Measurements from ENCODE around the gene CAMTA2.

Gene CAMTA2

DNA sequence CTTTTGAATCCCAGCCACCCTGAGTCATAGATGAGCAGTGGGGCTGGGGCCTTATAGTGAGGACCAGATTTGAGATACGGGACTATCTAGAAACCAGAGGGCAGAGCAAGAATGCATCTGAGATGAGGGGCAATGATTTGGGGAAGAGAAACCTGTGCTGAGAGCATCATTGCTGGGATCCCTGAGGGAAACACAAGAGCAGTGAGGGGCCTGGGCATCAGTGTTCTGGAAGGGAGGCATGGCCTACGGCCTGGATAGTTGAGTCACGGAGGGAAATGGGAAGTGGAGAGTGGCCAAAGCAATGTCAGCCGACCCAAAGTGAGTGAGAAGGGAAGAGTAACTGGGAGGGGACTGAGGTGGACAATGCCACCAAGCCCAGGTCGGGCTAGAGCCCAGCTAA is 5.2 kb downstream of the CAMTA2 start:
- no peaks in the 10 kb centered on the region for H3K27me3 ChIP-seq (replicated peaks; ENCODE audit: insufficient read depth, low read length)
- H3K36me3 ChIP-seq (replicated peaks; ENCODE audit: insufficient read depth, low read length) = no peaks in the 10 kb centered on the region
- peaks cover 10% of the 10 kb centered on the region; the same call in 1 of the 2 replicates for H3K4me1 ChIP-seq (ENCODE audit: low read length)

DNA sequence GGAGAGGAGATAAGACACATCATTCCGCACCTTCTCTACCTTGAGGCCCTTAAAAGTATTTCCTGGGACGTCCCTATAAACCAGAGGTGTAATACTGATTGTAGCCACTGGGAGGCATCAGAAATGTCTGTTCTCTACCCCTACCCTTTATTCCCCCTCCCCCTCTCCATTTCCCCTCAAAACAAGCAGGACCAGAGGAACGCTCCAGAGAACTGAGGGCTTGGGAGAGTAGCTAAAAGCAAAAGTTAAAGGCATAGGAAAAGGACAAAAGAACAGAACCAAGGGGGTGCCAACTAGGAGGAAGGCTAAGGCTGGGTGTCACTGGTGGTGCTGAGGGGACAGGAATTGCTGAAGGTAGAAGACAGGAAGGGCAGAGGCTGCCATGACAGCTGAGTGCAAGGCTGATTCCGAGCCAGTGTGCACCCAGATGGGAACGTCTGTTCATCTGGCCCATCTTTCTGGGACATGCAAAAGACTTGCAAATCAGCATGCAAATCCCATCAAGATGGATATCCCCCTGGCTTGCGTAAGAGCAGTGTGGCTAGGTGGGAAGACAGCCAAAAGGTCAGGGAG is 6.7 kb downstream of the CAMTA2 start:
- Histone ChIP-seq H3K27ac (ENCODE audit: low read length) (no peak overlapping the region), H2AFZ (ENCODE audit: low read length) (no peak overlapping the region), H3K36me3 (replicated peaks; ENCODE audit: insufficient read depth, low read length) (no peaks in the 10 kb centered on the region), H3K79me2 (ENCODE audit: low read length) (peaks cover 1% of the 10 kb centered on the region; the same call in 1 of the 2 replicates), H3K4me1 (ENCODE audit: low read length) (0 out of 2 replicates have a peak, but pooled peaks cover under 1% of the 10 kb centered on the region), H3K27me3 (replicated peaks; ENCODE audit: insufficient read depth, low read length) (no peaks in the 10 kb centered on the region), H3K9me3 (replicated peaks; ENCODE audit: insufficient read depth, low read length) (no peaks in the 10 kb centered on the region), H3F3A (ENCODE audit: insufficient read depth, low read length) (no peaks in the 10 kb centered on the region), H3K4me3 (ENCODE audit: low read length) (no peak overlapping the region), H3K9me2 (replicated peaks; ENCODE audit: insufficient read depth, low read length) (no peaks in the 10 kb centered on the region), H3K4me2 (ENCODE audit: low read depth, low read length) (no peak overlapping the region), H3K9ac (ENCODE audit: low read length) (no peak overlapping the region), H4K20me1 (ENCODE audit: insufficient read depth, low read length) (no peaks in the 10 kb centered on the region)
- peak; percentile 58 for DNase-seq
- TF ChIP-seq EZH2phosphoT487 (IDR thresholded peaks at IDR 0.05; ENCODE audit: low read length) = no peak
- peak; percentile 78 for TF ChIP-seq CTCF (IDR thresholded peaks at IDR 0.05; ENCODE audit: low read length)

More for the DNA sequence above, 5.2 kb downstream of the CAMTA2 start:
- H3K4me2 ChIP-seq (ENCODE audit: low read depth, low read length) = no peak overlapping the region
- no peaks in the 10 kb centered on the region for H3K9me3 ChIP-seq (replicated peaks; ENCODE audit: insufficient read depth, low read length)
- no peak overlapping the region for H3K27ac ChIP-seq (ENCODE audit: low read length)
- no peaks in the 10 kb centered on the region for H3F3A ChIP-seq (ENCODE audit: insufficient read depth, low read length)
- TF ChIP-seq EZH2phosphoT487 (IDR thresholded peaks at IDR 0.05; ENCODE audit: low read length) = no peak
- no peak for TF ChIP-seq CTCF (IDR thresholded peaks at IDR 0.05; ENCODE audit: low read length)
- no peak for TF ChIP-seq EZH2 (optimal IDR thresholded peaks at IDR 0.05; ENCODE audit: low read depth, low read length)
- no peak overlapping the region for H2AFZ ChIP-seq (ENCODE audit: low read length)
- DNase-seq = no peak
- no peak overlapping the region for H3K9ac ChIP-seq (ENCODE audit: low read length)
- no peak overlapping the region for H3K4me3 ChIP-seq (ENCODE audit: low read length)
- H3K79me2 ChIP-seq (ENCODE audit: low read length) = peaks cover 14% of the 10 kb centered on the region; the same call in 1 of the 2 replicates
- no peaks in the 10 kb centered on the region for H4K20me1 ChIP-seq (ENCODE audit: insufficient read depth, low read length)
- no peaks in the 10 kb centered on the region for H3K9me2 ChIP-seq (replicated peaks; ENCODE audit: insufficient read depth, low read length)

DNA sequence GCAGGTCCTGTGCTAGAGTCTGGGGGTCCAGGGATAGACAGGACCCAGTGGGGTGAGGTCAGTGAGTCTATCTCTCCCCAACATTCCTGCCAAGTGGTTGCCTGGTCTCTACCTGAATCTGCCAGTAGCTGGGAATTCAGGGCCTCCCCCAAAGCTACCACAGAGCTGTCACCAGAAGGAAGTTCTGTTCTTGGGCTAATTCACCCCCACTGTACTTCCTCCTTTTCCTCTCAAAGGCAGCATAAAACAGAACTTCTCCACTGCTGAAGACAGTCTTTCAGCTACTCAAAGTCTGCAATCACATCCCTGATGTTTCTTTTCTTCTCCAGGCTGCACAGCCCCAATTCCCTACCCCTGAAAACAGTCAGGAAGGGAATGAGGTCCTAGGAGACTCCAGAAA is 8.7 kb downstream of the CAMTA2 start:
- DNase-seq = no peak
- no peaks in the 10 kb centered on the region for H3K27me3 ChIP-seq (replicated peaks; ENCODE audit: insufficient read depth, low read length)
- no peaks in the 10 kb centered on the region for H3F3A ChIP-seq (ENCODE audit: insufficient read depth, low read length)
- H3K9me3 ChIP-seq (replicated peaks; ENCODE audit: insufficient read depth, low read length) = no peaks in the 10 kb centered on the region
- H2AFZ ChIP-seq (ENCODE audit: low read length) = no peak overlapping the region
- H3K4me1 ChIP-seq (ENCODE audit: low read length) = no peaks in the 10 kb centered on the region
- no peak overlapping the region for H3K4me3 ChIP-seq (ENCODE audit: low read length)
- no peak overlapping the region for H3K27ac ChIP-seq (ENCODE audit: low read length)
- H3K79me2 ChIP-seq (ENCODE audit: low read length) = no peaks in the 10 kb centered on the region
- H4K20me1 ChIP-seq (ENCODE audit: insufficient read depth, low read length) = no peaks in the 10 kb centered on the region
- H3K36me3 ChIP-seq (replicated peaks; ENCODE audit: insufficient read depth, low read length) = no peaks in the 10 kb centered on the region
- no peak for TF ChIP-seq EZH2 (optimal IDR thresholded peaks at IDR 0.05; ENCODE audit: low read depth, low read length)
- no peak for TF ChIP-seq CTCF (IDR thresholded peaks at IDR 0.05; ENCODE audit: low read length)
- no peak for TF ChIP-seq EZH2phosphoT487 (IDR thresholded peaks at IDR 0.05; ENCODE audit: low read length)
- H3K9me2 ChIP-seq (replicated peaks; ENCODE audit: insufficient read depth, low read length) = no peaks in the 10 kb centered on the region
- no peak overlapping the region for H3K9ac ChIP-seq (ENCODE audit: low read length)
- no peak overlapping the region for H3K4me2 ChIP-seq (ENCODE audit: low read depth, low read length)
